IMR-90 (cell line): ENCODE measurements around the gene ENTREP3. TPM values are rescaled to one million over a fixed set of nuclear protein-coding genes. Genes with fewer than 3 reads are reported as not detected.

ENCODE experiments used
- ATAC-seq: fragments of 200-7000 bp; cut with Tn5 transposase; 2 replicates; pipeline ENCODE4 v1.9.1; 2020; ENCODE audit warnings: low read depth, mild to moderate bottlenecking, moderate library complexity
- BruUV-seq: library from RNA; stranded (reverse); fragments of 400-500 nt; replicated peaks from 2 replicates; lab custom pipeline; 2021; lab: Mats Ljungman, UMichigan
- CTCF ChIA-PET: fragments of 300-600 bp; formaldehyde crosslinking; extraction: SDS; loops from one replicate; lab custom pipeline; 2021; ENCODE audit warnings: antibody characterized with exemption; lab: Yijun Ruan, JAX
- POLR2A ChIA-PET: fragments of 300-600 bp; sonication (Branson Sonifier 250); formaldehyde crosslinking; loops from one replicate; lab custom pipeline; 2022; ENCODE audit warnings: antibody characterized with exemption; ENCODE audit not compliant: unreplicated experiment; lab: Charles Lee
- DNase-seq: peaks from one replicate; pipeline ENCODE4 v3.0.0; 2013
- H2AFZ ChIP-seq: replicated peaks from 2 replicates; pipeline ENCODE3; 2013; ENCODE audit warnings: low read length, mild to moderate bottlenecking; ENCODE audit not compliant: poor library complexity
- H2AK5ac ChIP-seq: 2 replicates; pipeline ENCODE4 v1.6.1; 2013; ENCODE audit warnings: low read depth, low read length, inconsistent platforms
- H2AK9ac ChIP-seq: replicated peaks from 2 replicates; pipeline ENCODE3; 2013; ENCODE audit warnings: mild to moderate bottlenecking, low read depth, low read length, moderate library complexity; ENCODE audit not compliant: poor library complexity
- H2BK120ac ChIP-seq: 2 replicates; pipeline ENCODE4 v1.6.1; 2013; ENCODE audit warnings: low read depth, low read length, inconsistent platforms
- H2BK15ac ChIP-seq: 3 replicates; pipeline ENCODE4 v1.6.1; 2013; ENCODE audit warnings: low read depth, low read length, inconsistent platforms
- H2BK20ac ChIP-seq: 2 replicates; pipeline ENCODE4 v1.6.1; 2013; ENCODE audit warnings: low read depth, mild to moderate bottlenecking, inconsistent platforms, low read length, moderate library complexity
- H2BK5ac ChIP-seq: 2 replicates; pipeline ENCODE4 v1.6.1; 2013; ENCODE audit warnings: mild to moderate bottlenecking, low read depth, low read length, inconsistent platforms; ENCODE audit not compliant: poor library complexity, severe bottlenecking
- H3K14ac ChIP-seq: replicated peaks from 2 replicates; pipeline ENCODE4 v1.6.1; 2013; ENCODE audit warnings: low read depth, low read length, inconsistent platforms
- H3K18ac ChIP-seq: 2 replicates; pipeline ENCODE4 v1.6.1; 2013; ENCODE audit warnings: low read depth, low read length, control low read depth
- H3K23ac ChIP-seq: 2 replicates; pipeline ENCODE4 v1.6.1; 2013; ENCODE audit warnings: low read depth, low read length, inconsistent platforms
- H3K27ac ChIP-seq: 2 replicates; pipeline ENCODE4 v1.5.1; 2013; ENCODE audit warnings: mild to moderate bottlenecking, control low read depth, low read length; ENCODE audit not compliant: insufficient read depth
- H3K27me3 ChIP-seq: 2 replicates; pipeline ENCODE4 v1.6.1; 2013; ENCODE audit warnings: low read length; ENCODE audit not compliant: control insufficient read depth, insufficient read depth
- H3K36me3 ChIP-seq: 2 replicates; pipeline ENCODE4 v1.6.1; 2013; ENCODE audit warnings: low read length, mixed read lengths; ENCODE audit not compliant: control insufficient read depth, insufficient read depth
- H3K4ac ChIP-seq: 2 replicates; pipeline ENCODE4 v1.6.1; 2013; ENCODE audit warnings: low read depth, low read length, inconsistent platforms
- H3K4me1 ChIP-seq: 2 replicates; pipeline ENCODE4 v1.6.1; 2013; ENCODE audit warnings: low read length, mixed read lengths; ENCODE audit not compliant: control insufficient read depth, insufficient read depth
- H3K4me2 ChIP-seq: 2 replicates; pipeline ENCODE4 v1.6.1; 2013; ENCODE audit warnings: low read depth, mild to moderate bottlenecking, control low read depth, low read length, moderate library complexity
- H3K4me3 ChIP-seq: 2 replicates; pipeline ENCODE4 v1.5.1; 2013; ENCODE audit warnings: low read depth, mild to moderate bottlenecking, control low read depth, low read length, moderate library complexity; ENCODE audit not compliant: insufficient read depth
- H3K56ac ChIP-seq: 2 replicates; pipeline ENCODE4 v1.6.1; 2013; ENCODE audit warnings: low read length, inconsistent platforms; ENCODE audit not compliant: insufficient read depth; ENCODE audit errors: extremely low read depth
- H3K79me1 ChIP-seq, 2 experiments: 2 replicates each; pipeline ENCODE4 v1.6.1; 2013; ENCODE audit warnings: low read length in 2 of 2, inconsistent platforms in 1 of 2, low read depth in 1 of 2
- H3K9ac ChIP-seq: 2 replicates; pipeline ENCODE4 v1.6.1; 2013; ENCODE audit warnings: low read depth, low read length, control low read depth
- H3K9me1 ChIP-seq: 2 replicates; pipeline ENCODE4 v1.6.1; 2013; ENCODE audit warnings: low read length, inconsistent platforms; ENCODE audit not compliant: insufficient read depth
- H3K9me3 ChIP-seq: 2 replicates; pipeline ENCODE4 v1.6.1; 2013; ENCODE audit warnings: low read length; ENCODE audit not compliant: control insufficient read depth, insufficient read depth
- H4K20me1 ChIP-seq: 2 replicates; pipeline ENCODE4 v1.6.1; 2013; ENCODE audit warnings: low read length, inconsistent platforms; ENCODE audit not compliant: insufficient read depth
- H4K5ac ChIP-seq: 2 replicates; pipeline ENCODE4 v1.6.1; 2013; ENCODE audit warnings: mild to moderate bottlenecking, low read depth, low read length, control low read depth
- H4K8ac ChIP-seq, 2 experiments: 2 replicates each; pipeline ENCODE4 v1.6.1; 2013; ENCODE audit warnings: low read depth in 2 of 2, low read length in 2 of 2, control low read depth in 1 of 2, inconsistent platforms in 1 of 2
- H4K91ac ChIP-seq: 2 replicates; pipeline ENCODE4 v1.6.1; 2013; ENCODE audit warnings: low read depth, low read length, inconsistent platforms; ENCODE audit not compliant: insufficient read depth
- BHLHE40 ChIP-seq: fragments of 150-350 bp; IDR thresholded peaks from 2 replicates; pipeline ENCODE4 v1.6.1; 2016; ENCODE audit warnings: mild to moderate bottlenecking, low read depth, low read length
- CEBPB ChIP-seq: IDR thresholded peaks from 2 replicates; pipeline ENCODE4 v1.6.1; 2012; ENCODE audit warnings: low read depth, low read length, improper control_type of control experiment
- CHD1 ChIP-seq: IDR thresholded peaks from 2 replicates; pipeline ENCODE4 v1.6.1; 2012; ENCODE audit warnings: low read depth, low read length, improper control_type of control experiment
- CTCF ChIP-seq: conservative IDR thresholded peaks from 2 replicates; pipeline ENCODE4 v1.5.1; 2012; ENCODE audit warnings: mild to moderate bottlenecking, low read depth, low read length, improper control_type of control experiment
- ELK1 ChIP-seq: fragments of 150-350 bp; IDR thresholded peaks from 2 replicates; pipeline ENCODE4 v1.6.1; 2016; ENCODE audit warnings: low read depth, mild to moderate bottlenecking, low read length, moderate library complexity, borderline replicate concordance
- FOS ChIP-seq: fragments of 150-350 bp; IDR thresholded peaks from 2 replicates; pipeline ENCODE4 v1.6.1; 2016; ENCODE audit warnings: low read depth, low read length
- MAFK ChIP-seq: IDR thresholded peaks from 2 replicates; pipeline ENCODE4 v1.6.1; 2012; ENCODE audit warnings: low read depth, low read length, improper control_type of control experiment
- MAZ ChIP-seq: IDR thresholded peaks from 2 replicates; pipeline ENCODE4 v1.6.1; 2012; ENCODE audit warnings: low read depth, mild to moderate bottlenecking, low read length, improper control_type of control experiment, moderate library complexity, borderline replicate concordance
- MXI1 ChIP-seq: IDR thresholded peaks from 2 replicates; pipeline ENCODE4 v1.6.1; 2012; ENCODE audit warnings: low read depth, mild to moderate bottlenecking, low read length, moderate library complexity, borderline replicate concordance
- NFE2L2 ChIP-seq: fragments of 150-350 bp; IDR thresholded peaks from 2 replicates; pipeline ENCODE4 v1.6.1; 2016; ENCODE audit warnings: low read depth, mild to moderate bottlenecking, low read length
- POLR2A ChIP-seq: IDR thresholded peaks from 2 replicates; pipeline ENCODE4 v1.6.1; 2012; ENCODE audit warnings: mild to moderate bottlenecking, low read depth, low read length
- RAD21 ChIP-seq: IDR thresholded peaks from 2 replicates; pipeline ENCODE4 v1.6.1; 2012; ENCODE audit warnings: low read length, improper control_type of control experiment
- RCOR1 ChIP-seq: IDR thresholded peaks from 2 replicates; pipeline ENCODE4 v1.6.1; 2012; ENCODE audit warnings: mild to moderate bottlenecking, low read length, improper control_type of control experiment; ENCODE audit not compliant: insufficient replicate concordance
- RFX5 ChIP-seq: IDR thresholded peaks from 2 replicates; pipeline ENCODE4 v1.8.0; 2012; ENCODE audit warnings: low read depth, mild to moderate bottlenecking, low read length, moderate library complexity
- SMC3 ChIP-seq: fragments of 150-350 bp; IDR thresholded peaks from 2 replicates; pipeline ENCODE4 v1.6.1; 2016; ENCODE audit warnings: low read depth, mild to moderate bottlenecking, antibody characterized with exemption, low read length, moderate library complexity
- USF2 ChIP-seq: fragments of 150-350 bp; IDR thresholded peaks from 2 replicates; pipeline ENCODE4 v1.6.1; 2017; ENCODE audit warnings: mild to moderate bottlenecking, antibody characterized with exemption, low read length, low read depth
- WGBS, 2 experiments: methylation state at CpG; one replicate each; pipeline versions ENCODE4 v1.1.5 to v1.1.7; 2013; ENCODE audit warnings: missing lambda C conversion rate in 2 of 2; ENCODE audit not compliant: insufficient read length in 1 of 2; ENCODE audit errors: extremely low coverage in 2 of 2; 5-methylcytosine and 5-hydroxymethylcytosine counted together
- dilution Hi-C: fragments of 300-500 bp; cut with HindIII; formaldehyde crosslinking; loops from one replicate; pipeline ENCODE4 v1.14.3; 2018; ENCODE audit warnings: low sequenced_read_pairs; ENCODE audit not compliant: unreplicated experiment
- in situ Hi-C: fragments of 300-500 bp; cut with MboI; formaldehyde crosslinking; loops from 3 replicates; pipeline ENCODE4 v1.14.3; 2019; ENCODE audit warnings: low sequenced_read_pairs, inconsistent platforms, mixed read lengths
- intact Hi-C: fragments of 100-400 bp; cut with micrococcal nuclease; formaldehyde crosslinking; loops from 2 replicates; pipeline ENCODE4 v1.10.0; 2022
- polyA plus RNA-seq, 3 experiments: library from polyadenylated mRNA; depleted of rRNA; stranded (reverse); fragments of >200 nt; gene quantifications; 2 replicates each; pipeline ENCODE4 v1.2.3, GENCODE V29; 2012; ENCODE audit warnings: low replicate concordance in 1 of 3
- total RNA-seq: library from RNA; depleted of rRNA; stranded (reverse); fragments of >200 nt; gene quantifications from 2 replicates; pipeline ENCODE4 v1.2.3, GENCODE V29; 2012

The ENTREP3 gene
- total and polyA plus RNA-seq, 2 of the 4 experiments (the other 2 are of a cell fraction) = 1.4 to 23.8 TPM

DNA sequence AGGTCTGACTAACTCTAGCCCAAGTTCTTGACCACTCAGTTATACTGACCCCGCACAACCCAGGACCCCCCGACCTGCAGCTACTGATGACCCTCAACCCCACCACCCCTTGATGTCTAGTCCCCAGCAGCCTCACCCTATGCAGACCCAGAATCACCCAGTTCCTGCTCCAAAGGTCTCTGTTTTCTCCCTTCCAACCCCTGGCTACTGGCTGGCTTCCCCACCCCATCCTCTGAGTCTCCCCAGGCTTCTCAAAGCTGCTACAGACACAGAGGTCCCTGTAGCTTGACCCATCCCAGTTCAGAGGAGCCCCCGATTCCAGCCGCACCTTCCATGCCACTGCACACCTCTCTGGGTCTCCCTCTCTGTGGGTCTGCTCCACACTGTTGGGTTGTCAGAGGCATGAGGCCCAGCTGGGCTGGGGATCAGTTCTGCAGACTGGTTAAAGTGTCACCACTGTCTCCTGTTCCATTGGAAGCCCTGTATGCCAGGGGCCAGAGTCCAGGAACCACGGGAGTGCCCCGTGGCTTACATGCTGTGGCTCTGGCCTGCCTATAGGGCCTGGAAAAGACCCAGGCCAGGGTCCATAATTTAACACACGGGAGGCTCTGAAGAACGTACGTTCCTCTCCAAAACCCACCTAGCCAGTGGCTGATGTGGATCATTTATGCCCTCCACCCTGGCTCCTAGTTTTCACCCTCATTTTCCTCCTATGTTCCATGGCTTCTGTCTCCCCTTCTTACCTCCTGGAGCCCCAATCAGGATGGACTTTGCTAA, 45.5 kb upstream of the ENTREP3 start:
- H3K79me1 ChIP-seq = no peaks in the 10 kb centered on the region
- no peak overlapping the region for H2AK5ac ChIP-seq
- H4K91ac ChIP-seq = no peak overlapping the region
- H3K4me2 ChIP-seq = no peak overlapping the region
- H3K23ac ChIP-seq = no peak overlapping the region
- no peak overlapping the region for H2BK20ac ChIP-seq
- no peak overlapping the region for H2AK9ac ChIP-seq
- H3K4me3 ChIP-seq = no peak overlapping the region
- no peak overlapping the region for H3K27ac ChIP-seq
- H3K4ac ChIP-seq = no peak overlapping the region
- H3K14ac ChIP-seq = no peak overlapping the region
- H2BK5ac ChIP-seq = no peak overlapping the region
- peaks cover 25% of the 10 kb centered on the region for H3K27me3 ChIP-seq
- intact Hi-C loops (no loop called here), dilution Hi-C loops (no loop called here), in situ Hi-C loops (no loop called here)
- TF ChIP-seq NFE2L2 = no peak
- no peak for TF ChIP-seq FOS
- TF ChIP-seq ELK1 = no peak
- TF ChIP-seq MXI1 = no peak
- no peak for TF ChIP-seq RAD21
- TF ChIP-seq MAZ = no peak
- TF ChIP-seq CTCF = no peak
- no peak for TF ChIP-seq BHLHE40
- TF ChIP-seq USF2 = no peak
- no peak for TF ChIP-seq RCOR1
- no peak for TF ChIP-seq SMC3
- no peak for TF ChIP-seq MAFK
- no peak for TF ChIP-seq CEBPB
- TF ChIP-seq POLR2A = no peak
- TF ChIP-seq RFX5 = no peak
- TF ChIP-seq CHD1 = no peak
- no peak overlapping the region for H2BK15ac ChIP-seq
- H4K8ac ChIP-seq = no peak overlapping the region
- no peak overlapping the region for H3K9ac ChIP-seq
- no peaks in the 10 kb centered on the region for H3K9me3 ChIP-seq
- no peak overlapping the region for H3K56ac ChIP-seq
- H2BK120ac ChIP-seq = no peak overlapping the region
- BruUV-seq = no TSS peak
- ChIA-PET CTCF (no interaction called here), POLR2A (no interaction called here)
- WGBS, 2 experiments = 76% methylated on average over 5 of the region's 9 CpGs; no CpG with 5 or more reads in 1 of the 2 experiments
- no peak overlapping the region for H2AFZ ChIP-seq
- DNase-seq = no peak
- H3K18ac ChIP-seq = no peak overlapping the region
- no peaks in the 10 kb centered on the region for H4K20me1 ChIP-seq
- no peaks in the 10 kb centered on the region for H3K36me3 ChIP-seq
- H3K9me1 ChIP-seq = no peaks in the 10 kb centered on the region
- H4K5ac ChIP-seq = no peak overlapping the region
- no peak for ATAC-seq
- no peaks in the 10 kb centered on the region for H3K4me1 ChIP-seq
